Activated CD4-positive, alpha-beta T cell treated with anti-CD3 and anti-CD28 coated beads, Interleukin-2, amount 10 ng/mL, durations not matched to agents 7 days and 5 days (primary cell): ENCODE results near the gene GNG14. TPM values are rescaled to one million over a fixed set of nuclear protein-coding genes. Genes with fewer than 3 reads are reported as not detected.
"Not testable (repeated sequence)": the region's sequence is repeated elsewhere in the genome, so short reads cannot be mapped to it uniquely, and the experiment has no call there.

Experiments
- CTCF ChIA-PET: fragments of 350-600 bp; sonication (Branson Sonifier 250); formaldehyde crosslinking; loops from one replicate; lab custom pipeline; 2021; ENCODE audit warnings: antibody characterized with exemption; lab: Charles Lee
- POLR2A ChIA-PET: fragments of 350-600 bp; sonication (Branson Sonifier 250); formaldehyde crosslinking; loops from one replicate; lab custom pipeline; 2021; ENCODE audit warnings: antibody characterized with exemption; lab: Charles Lee
- DNase-seq: peaks from one replicate; pipeline ENCODE4 v3.0.0-alpha.2; 2020
- H3K27ac Mint-ChIP-seq: one replicate; pipeline ENCODE4 v1.8.0; 2021; ENCODE audit warnings: mild to moderate bottlenecking, moderate library complexity, mixed read lengths
- H3K27me3 Mint-ChIP-seq: one replicate; pipeline ENCODE4 v1.8.0; 2021; ENCODE audit warnings: mixed read lengths
- H3K36me3 Mint-ChIP-seq: one replicate; pipeline ENCODE4 v1.8.0; 2021; ENCODE audit warnings: low read depth, mixed read lengths
- H3K4me1 Mint-ChIP-seq: one replicate; pipeline ENCODE4 v1.8.0; 2021; ENCODE audit warnings: mixed read lengths
- H3K4me3 Mint-ChIP-seq: one replicate; pipeline ENCODE4 v1.8.0; 2021; ENCODE audit warnings: mild to moderate bottlenecking, moderate library complexity, mixed read lengths
- H3K9me3 Mint-ChIP-seq: one replicate; pipeline ENCODE4 v1.8.0; 2021; ENCODE audit warnings: mixed read lengths
- total RNA-seq, 2 experiments: library from RNA; stranded (reverse); gene quantifications; one replicate each; pipeline ENCODE4 v1.2.3, GENCODE V29; 2021

The GNG14 gene
- total RNA-seq = not detected

- DNase-seq = no peak
- H3K27ac Mint-ChIP-seq = no peak within 1 kb of the TSS
- H3K4me1 Mint-ChIP-seq = peaks cover 2% of the 10 kb centered on the region
- H3K9me3 Mint-ChIP-seq = no peaks in the 10 kb centered on the region
- H3K4me3 Mint-ChIP-seq = no peak within 1 kb of the TSS
- no peaks in the 10 kb centered on the region for H3K27me3 Mint-ChIP-seq
- no peaks in the 10 kb centered on the region for H3K36me3 Mint-ChIP-seq
- CTCF ChIA-PET = interaction anchor here (0.6 to 2.2 kb wide), 2 partner anchors 8 to 585 kb away, joined by 7 read pairs; no protein-coding TSS in a partner anchor
- POLR2A ChIA-PET = no interaction called here
These were observed at the start of gene GNG14 for GRCh38 chr19:12687496-12688196. GNG14 (plus strand) TSS chr19:12687998; CDS start chr19:12688049, 51 bp downstream.

DNA sequence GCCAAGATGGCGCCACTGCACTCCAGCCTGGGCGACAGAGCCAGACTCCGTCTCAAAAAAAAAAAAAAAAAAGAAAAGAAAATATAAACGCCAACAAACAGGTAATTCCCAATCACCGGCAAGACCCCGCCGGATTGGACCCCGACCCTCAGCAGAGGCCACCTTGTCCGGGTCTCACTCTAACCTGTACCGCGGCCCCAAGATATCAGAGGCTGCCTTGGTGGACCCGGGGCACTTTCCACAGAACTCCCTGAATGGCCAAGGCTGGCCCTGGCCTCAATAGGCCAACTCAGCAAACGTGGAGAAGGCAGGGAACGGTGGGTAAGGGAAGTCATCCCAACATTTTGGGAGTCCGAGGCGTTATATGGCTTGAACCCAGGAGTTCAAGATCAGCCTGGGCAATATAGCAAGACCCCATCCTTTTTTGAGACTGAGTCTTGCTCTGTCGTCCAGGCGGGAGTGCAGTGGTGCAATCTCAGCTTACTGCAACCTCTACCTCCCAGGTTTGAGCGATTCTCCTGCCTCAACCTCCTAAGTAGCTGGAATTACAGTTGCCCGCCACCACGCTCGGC lies 49.1 kb upstream of the GNG14 start:
- POLR2A ChIA-PET = interaction anchor here (0.6 kb wide), 1 partner anchor 143 kb away, joined by 3 read pairs; no protein-coding TSS in a partner anchor
- Mint-ChIP-seq H3K9me3 (no peaks in the 10 kb centered on the region), H3K27ac (no peak overlapping the region), H3K4me3 (no peak overlapping the region), H3K27me3 (no peaks in the 10 kb centered on the region), H3K4me1 (peaks cover 22% of the 10 kb centered on the region), H3K36me3 (peaks cover 26% of the 10 kb centered on the region)
- DNase-seq = no peak
- CTCF ChIA-PET = no interaction called here

DNA sequence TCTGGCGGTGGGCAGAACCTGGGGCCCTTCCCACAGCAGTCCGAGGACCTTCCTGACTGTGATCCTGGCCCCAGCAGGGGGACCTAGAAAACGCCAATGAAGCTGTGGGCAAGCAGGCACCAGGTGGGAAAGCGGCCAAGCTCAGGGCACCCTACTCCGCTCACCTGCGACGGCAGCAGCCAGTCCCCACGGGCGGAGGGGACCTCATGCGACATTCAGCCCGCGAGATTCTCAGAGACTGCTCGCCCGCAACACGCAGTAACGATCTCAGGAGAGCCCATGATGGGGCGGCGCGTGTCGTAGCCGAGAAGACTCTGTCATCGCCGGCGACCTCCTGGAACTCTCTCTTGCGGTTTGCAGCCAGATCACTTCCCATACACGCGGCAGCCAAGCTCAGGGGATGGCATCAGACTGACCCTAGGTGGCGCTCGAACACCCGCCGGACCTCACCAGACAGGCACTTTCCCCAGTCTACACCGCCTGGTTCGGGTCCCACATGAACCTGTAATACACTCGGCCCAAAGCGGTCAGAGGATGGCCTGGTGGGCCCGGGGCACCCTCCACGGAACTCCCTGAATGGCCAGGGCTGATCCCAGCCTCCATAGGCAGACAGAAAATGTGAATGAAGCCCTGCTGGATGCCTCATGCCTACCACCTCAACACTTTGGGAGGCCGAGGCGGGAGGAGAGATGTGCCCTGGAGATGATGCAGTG lies 47.7 kb upstream of the GNG14 start:
- ChIA-PET CTCF (interaction anchor here (0.6 to 1.8 kb wide), 13 partner anchors 11 to 93 kb away, joined by 3 to 11 read pairs (median 4); partner anchors contain the start of genes MAN2B1 and WDR83), POLR2A (interaction anchor here (0.8 kb wide), 1 partner anchor 41 kb away, joined by 3 read pairs; the partner anchor contains the start of gene DHPS)
- Mint-ChIP-seq H3K4me1 (peaks cover 19% of the 10 kb centered on the region), H3K27ac (peak overlapping the region; percentile 86), H3K4me3 (peak overlapping the region; percentile 64), H3K9me3 (no peaks in the 10 kb centered on the region), H3K36me3 (peaks cover 24% of the 10 kb centered on the region), H3K27me3 (no peaks in the 10 kb centered on the region)
- DNase-seq = peak; percentile 84

GRCh38 chr19:12641456-12641855 lies 46.3 kb upstream of the GNG14 start:
- peaks cover 13% of the 10 kb centered on the region for H3K4me1 Mint-ChIP-seq
- CTCF ChIA-PET = interaction anchor here (0.6 kb wide), 1 partner anchor 1680 kb away, joined by 3 read pairs; no protein-coding TSS in a partner anchor
- H3K9me3 Mint-ChIP-seq = no peaks in the 10 kb centered on the region
- H3K27me3 Mint-ChIP-seq = no peaks in the 10 kb centered on the region
- no peak overlapping the region for H3K27ac Mint-ChIP-seq
- peaks cover 27% of the 10 kb centered on the region for H3K36me3 Mint-ChIP-seq
- POLR2A ChIA-PET = no interaction called here
- no peak overlapping the region for H3K4me3 Mint-ChIP-seq
- no peak for DNase-seq

DNA sequence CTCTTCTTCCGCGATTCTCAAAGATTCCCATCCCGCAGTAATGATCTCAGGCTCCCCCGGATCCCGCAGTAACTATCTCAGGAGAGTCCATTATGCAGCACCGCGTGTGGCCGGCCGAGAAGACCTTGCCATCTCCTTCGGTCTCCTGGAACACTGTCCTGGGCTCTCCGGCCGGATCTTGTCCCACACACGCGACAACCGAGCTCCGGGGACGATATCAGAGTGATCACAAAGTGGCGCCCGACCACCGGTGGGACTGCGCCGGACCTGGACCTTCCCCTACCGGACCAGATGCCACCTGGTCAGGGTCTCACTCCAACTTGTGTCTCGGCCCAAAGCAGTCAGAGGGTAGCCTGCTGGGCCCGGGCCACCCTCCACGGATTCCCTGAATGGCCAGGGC lies 45.3 kb upstream of the GNG14 start:
- peaks cover 13% of the 10 kb centered on the region for H3K4me1 Mint-ChIP-seq

GRCh38 chr19:12643716-12644115 lies 44.1 kb upstream of the GNG14 start:
- H3K9me3 Mint-ChIP-seq, POLR2A ChIA-PET, H3K27ac Mint-ChIP-seq, H3K27me3 Mint-ChIP-seq, H3K4me3 Mint-ChIP-seq, CTCF ChIA-PET, DNase-seq: not testable (repeated sequence)
- Mint-ChIP-seq H3K36me3 (peaks cover 31% of the 10 kb centered on the region), H3K4me1 (peaks cover 16% of the 10 kb centered on the region)

More for the DNA sequence above, 45.3 kb upstream of the GNG14 start:
- Mint-ChIP-seq H3K9me3 (no peaks in the 10 kb centered on the region), H3K36me3 (peaks cover 28% of the 10 kb centered on the region), H3K4me3 (no peak overlapping the region), H3K27ac (no peak overlapping the region), H3K27me3 (no peaks in the 10 kb centered on the region)
- CTCF ChIA-PET = interaction anchor here (0.5 kb wide), 1 partner anchor 12 kb away, joined by 4 read pairs; no protein-coding TSS in a partner anchor
- POLR2A ChIA-PET = no interaction called here
- DNase-seq = no peak

DNA sequence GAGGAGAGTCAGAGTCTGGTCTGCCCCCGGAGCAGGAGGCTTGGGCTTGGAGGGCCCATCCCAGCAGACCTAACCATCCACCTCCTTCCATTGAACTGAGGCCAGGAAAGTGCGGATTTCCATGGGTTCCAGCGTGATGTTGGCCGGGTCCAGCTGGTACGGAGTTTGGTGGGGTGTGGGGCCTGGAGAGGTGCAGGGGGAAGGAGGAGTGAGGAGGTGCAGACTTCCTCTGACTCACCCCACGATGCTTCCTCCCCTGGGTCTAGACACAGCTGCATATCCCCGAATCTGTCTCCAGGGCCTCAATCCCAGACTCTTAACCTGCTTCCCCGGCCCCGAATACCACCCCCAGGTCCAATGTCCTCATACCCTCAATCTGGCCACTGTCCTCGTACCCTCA lies 41.2 kb upstream of the GNG14 start:
- no peak for DNase-seq
- POLR2A ChIA-PET = no interaction called here
- Mint-ChIP-seq H3K27ac (no peak overlapping the region), H3K9me3 (no peaks in the 10 kb centered on the region), H3K36me3 (peaks cover 41% of the 10 kb centered on the region), H3K27me3 (no peaks in the 10 kb centered on the region), H3K4me1 (peaks cover 5% of the 10 kb centered on the region), H3K4me3 (no peak overlapping the region)
- CTCF ChIA-PET = no interaction called here

DNA sequence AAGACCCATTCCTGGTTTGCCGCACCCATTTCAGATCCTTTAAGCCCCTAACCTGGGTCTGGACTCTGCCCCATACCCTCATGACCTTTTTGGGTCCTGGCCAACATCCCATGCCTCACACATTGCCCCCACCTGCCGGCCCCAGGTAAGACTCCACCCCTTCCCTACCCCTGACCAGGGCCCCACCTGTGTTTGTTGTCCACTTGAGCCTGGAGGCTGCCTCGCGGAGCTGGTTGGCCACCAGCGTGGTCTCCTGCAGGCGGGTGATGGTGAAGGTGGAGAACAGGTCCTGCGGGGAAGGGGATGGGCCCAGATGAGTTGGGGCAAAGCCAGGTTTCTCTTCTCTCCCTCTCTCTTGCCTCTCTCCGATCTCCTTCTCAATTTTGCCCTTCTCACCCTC lies 40.8 kb upstream of the GNG14 start:
- ChIA-PET POLR2A (no interaction called here), CTCF (interaction anchor here (0.5 kb wide), 1 partner anchor 33 kb away, joined by 4 read pairs; no protein-coding TSS in a partner anchor)
- Mint-ChIP-seq H3K9me3 (no peaks in the 10 kb centered on the region), H3K27ac (no peak overlapping the region), H3K36me3 (peaks cover 43% of the 10 kb centered on the region), H3K4me3 (no peak overlapping the region), H3K27me3 (no peaks in the 10 kb centered on the region), H3K4me1 (peaks cover 5% of the 10 kb centered on the region)
- DNase-seq = no peak

GRCh38 chr19:12647490-12648071 lies 40.2 kb upstream of the GNG14 start:
- H3K9me3 Mint-ChIP-seq = no peaks in the 10 kb centered on the region
- POLR2A ChIA-PET = no interaction called here
- peaks cover 5% of the 10 kb centered on the region for H3K4me1 Mint-ChIP-seq
- H3K4me3 Mint-ChIP-seq = no peak overlapping the region
- peak; percentile 20 for DNase-seq
- CTCF ChIA-PET = interaction anchor here (0.5 kb wide), 1 partner anchor 33 kb away, joined by 4 read pairs; no protein-coding TSS in a partner anchor
- H3K27ac Mint-ChIP-seq = no peak overlapping the region
- peaks cover 43% of the 10 kb centered on the region for H3K36me3 Mint-ChIP-seq
- H3K27me3 Mint-ChIP-seq = no peaks in the 10 kb centered on the region

DNA sequence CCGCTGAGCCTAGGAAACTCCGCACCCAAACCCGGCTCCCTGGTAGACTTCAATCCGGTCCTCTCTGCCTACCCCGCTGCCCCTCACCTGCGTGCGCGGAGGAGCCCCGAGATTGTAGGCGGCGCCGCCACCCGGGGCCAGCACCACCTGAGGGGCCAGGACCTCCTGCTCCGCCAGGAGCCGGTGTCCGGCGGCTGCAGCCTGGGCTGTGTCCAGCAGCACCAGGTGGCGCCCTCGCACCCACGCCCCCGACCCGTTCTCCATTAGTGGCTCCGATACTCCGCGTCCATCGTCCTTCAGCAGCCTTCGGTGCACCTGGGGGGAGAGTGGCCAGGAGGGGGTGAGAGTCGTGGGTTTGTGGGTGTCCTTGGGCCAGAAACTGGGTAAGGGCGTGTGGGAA lies 39.7 kb upstream of the GNG14 start:
- Mint-ChIP-seq H3K27ac (no peak overlapping the region), H3K4me3 (no peak overlapping the region), H3K9me3 (no peaks in the 10 kb centered on the region), H3K4me1 (peaks cover 5% of the 10 kb centered on the region), H3K36me3 (peaks cover 38% of the 10 kb centered on the region), H3K27me3 (no peaks in the 10 kb centered on the region)
- DNase-seq = no peak
- ChIA-PET CTCF (interaction anchor here (0.8 kb wide), 1 partner anchor 835 kb away, joined by 3 read pairs; no protein-coding TSS in a partner anchor), POLR2A (no interaction called here)

DNA sequence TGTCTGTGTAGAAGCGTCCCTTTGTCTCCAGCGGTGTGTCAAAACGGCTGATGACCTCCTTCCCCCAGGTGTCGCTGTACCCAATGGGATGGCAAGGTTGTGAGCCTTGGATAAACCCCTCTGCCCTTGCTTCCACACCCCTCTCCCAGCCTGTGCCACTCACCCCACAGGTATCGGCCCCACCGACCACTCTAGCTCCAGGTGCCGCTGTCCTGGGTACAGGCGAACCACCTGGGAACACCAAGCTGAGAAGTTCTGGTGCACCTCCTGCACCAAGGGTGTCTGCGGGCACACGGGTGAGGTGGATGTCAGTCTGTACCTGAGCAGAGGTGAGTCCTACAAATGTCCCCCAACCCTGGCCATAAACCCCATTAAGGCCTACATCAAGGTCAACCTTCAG lies 37.9 kb upstream of the GNG14 start:
- DNase-seq = no peak
- Mint-ChIP-seq H3K36me3 (peaks cover 35% of the 10 kb centered on the region), H3K27ac (no peak overlapping the region), H3K9me3 (no peaks in the 10 kb centered on the region), H3K27me3 (no peaks in the 10 kb centered on the region), H3K4me3 (no peak overlapping the region), H3K4me1 (peaks cover 5% of the 10 kb centered on the region)
- ChIA-PET POLR2A (no interaction called here), CTCF (no interaction called here)

DNA sequence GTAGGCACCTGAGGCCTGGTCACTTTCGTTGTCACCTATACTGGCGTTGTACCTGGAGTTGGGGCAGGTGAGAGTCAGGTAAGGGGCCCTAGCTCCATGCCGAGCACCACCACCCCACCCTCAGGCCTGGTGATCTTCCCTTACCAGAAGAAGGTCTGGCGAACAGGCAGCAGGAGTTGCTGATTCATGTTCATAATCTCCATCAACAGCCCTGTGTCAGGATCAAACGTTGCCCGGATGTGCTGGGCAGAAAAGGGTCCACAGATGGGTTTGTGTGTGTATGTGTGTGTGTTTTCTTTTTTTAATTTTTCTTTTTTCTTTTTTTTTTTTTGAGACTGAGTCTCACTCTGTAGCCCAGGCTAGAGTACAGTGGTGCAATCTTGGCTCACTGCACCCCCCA lies 35.6 kb upstream of the GNG14 start:
- Mint-ChIP-seq H3K4me1 (peaks cover 9% of the 10 kb centered on the region), H3K36me3 (peaks cover 49% of the 10 kb centered on the region), H3K27me3 (no peaks in the 10 kb centered on the region), H3K4me3 (no peak overlapping the region), H3K9me3 (no peaks in the 10 kb centered on the region), H3K27ac (no peak overlapping the region)
- POLR2A ChIA-PET = no interaction called here
- CTCF ChIA-PET = interaction anchor here (0.8 kb wide), 1 partner anchor 252 kb away, joined by 8 read pairs; no protein-coding TSS in a partner anchor
- DNase-seq = no peak
